Activated CD8-positive, alpha-beta memory T cell treated with anti-CD3 and anti-CD28 coated beads, Interleukin-2, amount 50 U/mL, for 24 hours (primary cell): ENCODE data around the gene ZDHHC11.
"Not testable (repeated sequence)": the region's sequence is repeated elsewhere in the genome, so short reads cannot be mapped to it uniquely, and the experiment has no call there.

Experiments
- DNase-seq: peaks from one replicate; pipeline ENCODE4 v3.0.0-alpha.2; 2020; ENCODE audit errors: extremely low read depth

Gene ZDHHC11

GRCh38 chr5:880816-881550, 30.2 kb upstream of the ZDHHC11 start:
- no peak for DNase-seq

- DNase-seq: not testable (repeated sequence)
These were observed 27.9 kb upstream of the ZDHHC11 start for GRCh38 chr5:878677-879076.

GRCh38 chr5:878125-878524, 27.3 kb upstream of the ZDHHC11 start:
- DNase-seq: no peak

GRCh38 chr5:876398-877365, 25.9 kb upstream of the ZDHHC11 start:
- DNase-seq: no peak

- no peak for DNase-seq
These were observed 25.1 kb upstream of the ZDHHC11 start for GRCh38 chr5:875931-876330.

GRCh38 chr5:873328-873727, 22.5 kb upstream of the ZDHHC11 start:
- no peak for DNase-seq

GRCh38 chr5:872301-872700, 21.5 kb upstream of the ZDHHC11 start:
- no peak for DNase-seq

- DNase-seq: no peak
These were observed 21.0 kb upstream of the ZDHHC11 start for GRCh38 chr5:871596-872298.

GRCh38 chr5:870956-871355, 20.2 kb upstream of the ZDHHC11 start:
- no peak for DNase-seq

- no peak for DNase-seq
These were observed 17.8 kb upstream of the ZDHHC11 start for GRCh38 chr5:868428-869135.

- DNase-seq: no peak
These were observed 16.6 kb upstream of the ZDHHC11 start for GRCh38 chr5:867300-867870.

- no peak for DNase-seq
These were observed 15.0 kb upstream of the ZDHHC11 start for GRCh38 chr5:865771-866170.

GRCh38 chr5:865168-865521, 14.4 kb upstream of the ZDHHC11 start:
- no peak for DNase-seq

GRCh38 chr5:864492-865167, 13.8 kb upstream of the ZDHHC11 start:
- DNase-seq: no peak

- no peak for DNase-seq
These were observed 12.5 kb upstream of the ZDHHC11 start for GRCh38 chr5:863244-863805.

GRCh38 chr5:862367-863243, 11.8 kb upstream of the ZDHHC11 start:
- DNase-seq: no peak

GRCh38 chr5:861442-862366, 10.9 kb upstream of the ZDHHC11 start:
- no peak for DNase-seq

GRCh38 chr5:860506-861150, 9.8 kb upstream of the ZDHHC11 start:
- no peak for DNase-seq
